GM12873 (cell line): Measurements from ENCODE around the gene ZFAND3.

Experiments
- CTCF ChIP-seq: IDR thresholded peaks from 2 replicates; pipeline ENCODE4 v1.5.1; 2012; ENCODE audit warnings: low read depth, mild to moderate bottlenecking, moderate library complexity, low read length, control low read depth; ENCODE audit not compliant: insufficient read depth; ENCODE audit errors: missing control alignments

ZFAND3 gene

GRCh38 chr6:38117281-38117680 lies 297.8 kb downstream of the ZFAND3 start:
- TF ChIP-seq CTCF = no peak

GRCh38 chr6:38118791-38119365 lies 299.4 kb downstream of the ZFAND3 start:
- no peak for TF ChIP-seq CTCF

DNA sequence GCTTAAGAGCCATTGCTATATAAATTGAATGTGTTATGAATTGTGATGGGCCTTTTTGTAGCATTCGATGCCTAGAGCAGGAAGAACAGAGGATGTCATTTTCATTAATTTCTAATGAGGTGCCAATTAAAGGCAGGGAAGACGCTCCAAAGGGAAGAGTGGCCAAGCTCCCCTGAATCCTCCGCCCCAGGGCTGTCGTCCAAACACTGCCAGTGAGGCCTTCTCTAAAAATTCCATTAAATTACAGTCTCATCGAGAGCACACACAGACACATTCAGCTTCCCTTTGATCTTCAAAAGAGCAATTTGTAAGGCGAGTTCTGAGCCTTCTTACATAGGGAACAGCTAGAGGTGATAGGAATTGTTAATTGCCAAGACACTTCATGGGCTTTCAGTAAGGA lies 300.0 kb downstream of the ZFAND3 start:
- TF ChIP-seq CTCF = no peak

GRCh38 chr6:38127284-38127683 lies 307.8 kb downstream of the ZFAND3 start:
- no peak for TF ChIP-seq CTCF

DNA sequence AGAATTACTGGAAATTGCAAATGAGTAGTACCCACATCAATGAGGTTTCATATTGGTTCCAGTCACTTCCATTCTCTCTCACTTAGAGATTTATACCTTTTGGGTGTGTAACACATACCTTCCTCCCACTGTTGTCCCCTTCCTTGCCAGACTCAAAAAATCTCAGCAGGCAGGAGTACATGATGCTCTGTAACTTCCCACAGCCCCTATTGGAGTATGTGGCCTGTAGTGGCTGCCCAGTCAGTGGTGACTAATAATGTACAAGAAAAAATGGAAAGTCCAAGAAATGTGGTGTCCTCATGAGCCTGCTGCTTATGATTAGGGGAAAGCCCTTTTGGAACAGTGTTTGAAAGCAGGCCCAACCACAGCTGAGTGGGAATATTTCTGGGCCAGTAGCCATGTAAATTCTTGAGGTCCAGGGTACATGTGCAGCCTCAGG lies 312.0 kb downstream of the ZFAND3 start:
- TF ChIP-seq CTCF = no peak

- TF ChIP-seq CTCF = no peak
Observed at GRCh38 chr6:38133932-38134703, 314.6 kb downstream of the ZFAND3 start.

DNA sequence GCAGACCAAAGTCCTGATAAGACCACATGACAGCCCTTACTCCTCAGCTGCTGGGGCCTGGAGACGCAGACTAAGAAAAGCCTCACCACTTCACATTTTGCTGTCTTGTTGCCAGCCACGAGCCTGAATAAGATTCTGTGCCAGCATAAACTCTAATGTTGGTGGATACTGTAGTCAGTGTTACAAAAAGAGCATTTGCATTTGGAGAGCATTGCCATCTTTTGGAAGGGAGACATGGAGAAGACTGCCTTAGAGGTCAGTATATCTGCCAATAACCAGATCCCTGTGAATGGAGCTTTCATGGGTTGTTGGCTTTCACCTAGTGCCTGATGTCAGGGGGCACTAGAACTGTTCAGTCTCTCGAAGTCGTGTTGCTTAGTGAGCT lies 315.2 kb downstream of the ZFAND3 start:
- no peak for TF ChIP-seq CTCF
